Stimulated activated CD8-positive, alpha-beta memory T cell treated with anti-CD3 and anti-CD28 coated beads, Interleukin-4, amount 100 ng/mL, for 24 hours (primary cell): ENCODE data around the gene MYLK4.

Source experiments
- DNase-seq: peaks from one replicate; pipeline ENCODE4 v3.0.0-alpha.2; 2020; ENCODE audit warnings: low read depth

The MYLK4 gene

DNA sequence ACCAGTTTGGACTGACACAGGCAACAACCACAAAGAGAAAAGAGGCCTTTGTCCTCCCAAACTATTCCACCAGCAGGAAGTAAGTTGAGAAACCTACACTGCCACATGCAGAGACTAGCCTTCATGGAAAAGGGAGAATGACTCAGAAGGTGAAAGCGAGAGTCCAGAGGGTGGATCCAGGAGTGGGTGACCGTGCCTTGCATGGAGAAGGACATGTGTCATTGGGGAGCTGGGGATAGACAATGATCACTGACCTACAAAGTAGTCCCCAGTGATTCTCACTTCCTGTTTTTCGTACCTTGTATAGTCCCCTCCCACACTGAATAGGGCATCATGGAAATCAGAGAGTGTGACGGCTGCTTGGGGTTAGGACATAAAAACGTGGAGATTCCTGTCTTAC, 91.9 kb downstream of the MYLK4 start:
- DNase-seq: no peak

DNA sequence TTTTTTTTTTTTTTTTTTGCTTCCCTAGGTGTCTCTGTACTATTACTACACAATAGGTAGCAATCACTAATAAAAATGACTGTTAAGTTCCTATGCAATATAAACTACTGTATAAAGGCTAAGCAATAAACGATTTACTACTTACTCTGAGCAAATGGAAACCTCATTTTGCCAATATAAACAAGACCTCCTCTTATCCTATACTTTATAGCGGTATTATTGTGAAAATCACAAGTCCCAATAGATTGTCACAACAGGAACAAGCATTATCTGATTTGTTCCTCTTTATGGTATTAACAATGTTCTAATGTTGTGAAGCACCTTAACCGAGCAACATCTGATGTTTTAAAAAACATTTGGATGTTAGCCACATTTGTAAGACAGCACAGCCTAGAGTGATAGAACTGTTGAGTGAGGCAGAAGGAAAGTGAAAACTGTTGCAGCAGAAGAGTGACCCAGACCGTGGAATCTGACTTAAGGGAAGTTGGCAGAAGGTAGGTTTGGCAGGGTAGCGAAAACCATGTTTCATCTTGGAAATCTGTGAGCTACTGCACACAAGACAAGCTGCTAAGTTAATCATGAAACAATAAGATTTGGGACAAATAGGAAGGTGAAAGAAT, 94.2 kb downstream of the MYLK4 start:
- no peak for DNase-seq

DNA sequence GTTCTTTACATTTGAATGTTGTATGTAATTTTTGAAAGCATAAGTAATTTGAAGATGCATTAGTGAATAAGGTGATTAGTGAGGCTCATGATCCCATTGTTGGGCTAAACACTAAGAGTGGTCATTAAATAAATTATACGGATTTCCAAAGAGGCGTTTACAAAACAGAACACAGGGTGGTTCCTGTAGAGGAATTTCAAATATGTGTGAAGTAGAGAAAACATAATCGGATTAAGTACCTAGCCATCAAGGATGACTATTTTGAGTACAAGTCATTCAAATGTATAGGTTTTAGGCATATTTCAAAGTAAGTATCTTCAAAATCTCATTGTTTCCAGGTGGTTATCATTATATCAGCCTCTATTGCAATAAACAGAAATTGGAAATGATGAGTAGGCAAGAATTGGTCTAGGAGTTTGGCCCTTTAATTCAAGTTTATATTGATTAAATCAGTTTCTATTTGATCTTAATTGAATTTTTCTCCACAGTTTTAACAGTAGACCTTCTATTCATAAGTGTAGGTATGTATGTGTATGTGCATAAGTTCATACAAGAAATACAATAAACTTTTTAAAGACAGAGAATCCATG, 94.8 kb downstream of the MYLK4 start:
- DNase-seq: no peak

DNA sequence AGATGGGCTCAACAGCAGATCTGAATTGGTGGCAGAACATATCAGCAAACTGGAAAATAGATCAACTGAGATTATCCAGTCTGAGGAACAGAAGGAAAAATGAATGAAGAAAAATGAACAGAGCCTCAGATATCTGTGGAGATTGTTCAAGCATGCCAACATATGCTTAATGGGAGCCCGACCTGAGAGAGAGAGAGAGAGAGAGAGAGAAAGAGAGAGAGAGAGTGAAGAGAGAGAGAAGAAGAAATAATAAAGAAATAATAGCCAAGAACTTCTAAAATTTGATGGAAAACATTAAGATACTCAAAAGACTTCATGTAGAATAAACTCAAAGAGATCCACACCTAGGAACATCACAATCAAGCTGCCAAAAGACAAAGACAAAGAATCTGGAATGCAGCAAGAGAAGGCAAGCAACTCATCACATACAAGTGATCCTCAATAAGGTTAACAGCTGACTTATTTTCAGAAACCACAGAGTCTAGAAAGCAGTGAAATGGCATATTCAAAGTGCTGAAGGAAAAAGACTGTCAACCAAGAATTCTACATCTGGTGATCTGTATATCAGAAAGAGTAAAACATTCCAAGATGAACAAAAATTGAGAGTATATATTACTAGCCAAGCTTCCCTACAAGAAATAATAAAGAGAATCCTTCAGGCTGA, 97.2 kb downstream of the MYLK4 start:
- DNase-seq: no peak

DNA sequence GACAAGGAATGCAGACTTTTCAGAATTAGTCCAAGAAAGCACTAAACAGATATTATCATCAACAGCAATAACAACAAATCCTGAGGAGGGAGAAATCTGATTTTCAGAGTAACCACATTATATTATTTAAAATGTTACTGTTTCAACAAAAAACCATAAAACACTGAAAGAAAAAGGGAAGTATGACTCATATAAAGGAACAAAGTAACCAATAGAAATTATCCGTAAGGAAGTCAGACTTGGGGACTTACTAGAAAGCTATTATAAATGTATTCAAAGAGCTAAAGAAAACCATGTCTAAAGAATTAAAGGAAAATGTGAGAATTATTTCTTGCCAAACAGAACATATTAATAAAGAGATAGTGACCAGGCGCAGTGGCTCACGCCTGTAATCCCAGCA, 98.1 kb downstream of the MYLK4 start:
- no peak for DNase-seq

DNA sequence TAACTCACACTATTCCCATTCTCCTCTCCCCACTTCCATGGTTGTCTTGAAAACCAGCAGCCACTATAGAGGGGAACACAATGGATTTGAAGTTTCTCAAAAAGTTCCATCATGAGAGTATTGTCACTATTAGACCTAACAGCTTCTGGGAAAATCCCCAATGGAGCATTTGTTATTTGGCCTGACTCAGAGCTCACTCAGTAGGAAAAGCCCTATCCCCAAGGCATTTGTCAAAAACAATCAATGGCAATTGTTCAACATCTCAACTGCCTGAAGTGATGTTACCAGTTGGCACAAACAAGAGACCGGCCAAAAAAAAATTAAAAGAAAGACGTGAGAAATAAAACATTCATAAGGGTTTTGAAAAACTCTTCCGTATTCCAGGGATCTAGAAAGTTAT, 98.8 kb downstream of the MYLK4 start:
- no peak for DNase-seq

DNA sequence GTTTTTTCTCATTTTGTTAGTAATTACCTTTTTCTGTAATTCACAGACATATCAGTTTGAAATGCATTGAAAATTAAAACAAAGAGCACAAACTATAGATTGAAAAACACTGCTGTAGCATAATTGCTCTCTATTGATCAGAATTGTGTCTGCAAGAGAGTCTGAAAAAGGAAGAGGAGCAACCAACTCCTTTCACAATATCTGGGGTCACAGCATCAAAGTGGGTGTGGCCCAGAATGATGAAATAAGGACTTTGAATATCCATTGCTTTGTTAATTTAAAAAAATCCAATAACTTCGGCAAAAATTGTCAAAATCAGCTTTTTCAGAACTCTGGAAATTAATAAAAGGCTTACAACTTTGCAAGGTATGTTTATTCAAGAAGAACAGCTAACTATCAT, 99.2 kb downstream of the MYLK4 start:
- DNase-seq: no peak

DNA sequence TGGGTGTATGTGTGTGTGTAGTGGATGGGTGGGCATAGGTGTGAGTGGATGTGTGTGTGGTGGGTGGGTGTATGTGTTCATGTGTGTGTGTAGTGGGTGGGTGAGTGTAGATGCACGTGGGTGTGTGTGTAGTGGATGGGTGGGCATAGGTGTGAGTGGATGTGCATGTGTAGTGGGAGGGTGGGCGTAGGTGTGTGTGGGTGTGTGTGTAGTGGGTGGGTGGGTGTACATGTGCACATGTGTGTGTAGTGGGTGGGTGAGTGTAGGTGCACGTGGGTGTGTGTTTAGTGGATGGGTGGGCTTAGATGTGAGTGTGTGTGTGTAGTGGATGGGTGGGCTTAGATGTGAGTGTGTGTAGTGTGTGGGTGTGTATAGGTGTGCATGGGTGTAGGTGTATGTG, 104.4 kb downstream of the MYLK4 start:
- DNase-seq: no peak

DNA sequence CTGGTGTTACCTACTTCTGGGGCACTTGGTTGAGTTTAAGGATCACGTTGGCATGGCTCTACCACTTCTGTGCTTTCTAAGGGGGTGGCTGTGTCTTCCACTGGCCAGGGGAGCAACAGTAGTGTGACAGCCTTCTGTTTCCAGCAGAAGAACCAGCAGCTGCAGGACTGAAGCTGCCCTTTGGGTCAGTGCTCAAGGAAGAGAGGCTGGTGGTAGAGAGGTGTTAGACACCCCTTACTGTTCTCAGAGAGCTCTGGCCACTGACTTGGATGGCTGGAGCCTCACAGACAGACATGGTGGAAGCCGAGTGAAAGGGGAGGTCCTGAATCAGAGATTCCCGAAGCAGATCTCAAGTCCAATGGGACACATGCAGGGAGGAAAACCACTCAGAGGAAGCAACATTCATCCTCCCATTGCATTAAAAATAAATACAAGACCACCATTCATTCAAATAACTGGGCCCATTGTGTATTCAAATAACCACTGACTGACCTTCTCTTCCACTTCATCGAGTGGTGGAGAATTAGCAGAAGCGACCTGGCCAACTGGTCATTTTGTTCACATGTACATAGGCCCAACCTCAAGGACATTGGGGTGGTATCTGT, 106.7 kb downstream of the MYLK4 start:
- DNase-seq: no peak

DNA sequence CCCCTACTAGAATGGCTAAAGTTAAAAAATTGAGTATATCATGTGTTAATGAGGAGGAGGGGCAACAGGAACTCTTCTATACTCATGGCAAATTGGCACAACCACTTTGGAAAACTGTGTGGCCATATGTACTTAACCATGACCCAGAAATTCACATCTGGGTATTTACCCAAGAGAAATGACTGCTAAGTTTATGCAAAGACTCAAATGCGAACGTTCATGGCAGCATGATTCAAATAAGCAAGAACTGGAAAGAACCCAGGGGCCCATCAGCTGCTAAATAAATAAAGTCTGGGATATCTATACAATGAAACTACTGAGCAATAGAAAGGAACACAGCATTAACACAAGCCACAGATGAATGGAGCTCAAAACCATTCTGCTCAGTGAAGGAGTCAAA, 107.6 kb downstream of the MYLK4 start:
- DNase-seq: no peak

DNA sequence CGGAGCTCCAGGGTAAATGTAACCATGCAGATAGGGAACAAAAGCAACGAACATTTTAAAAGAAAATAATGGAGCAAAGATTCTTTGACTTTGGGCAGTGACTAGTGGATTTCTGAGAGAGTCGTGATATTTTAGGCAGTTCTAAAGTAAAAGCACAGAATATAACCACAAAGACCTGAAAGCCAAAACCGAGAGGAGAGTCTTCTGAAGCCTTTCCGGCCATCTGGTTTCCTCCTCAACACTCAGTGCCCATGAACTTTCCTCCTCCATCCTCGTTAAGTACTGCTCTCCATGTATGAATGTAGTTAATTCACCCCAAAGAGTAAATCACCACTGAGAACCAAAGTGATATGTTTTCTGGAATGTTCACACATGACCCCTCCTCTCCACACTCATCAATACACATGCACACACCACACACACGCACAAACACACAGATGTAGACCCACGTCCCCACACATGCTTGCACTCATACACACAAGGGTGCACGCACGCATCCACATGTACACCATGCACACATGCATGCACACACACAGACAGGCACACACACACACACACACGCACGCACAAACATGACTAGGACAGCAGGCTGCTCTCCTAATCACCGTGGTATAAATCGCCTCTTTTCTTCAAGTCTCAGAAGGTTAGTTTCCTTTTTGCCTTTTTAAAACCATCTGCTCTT, 109.5 kb downstream of the MYLK4 start:
- DNase-seq: no peak

DNA sequence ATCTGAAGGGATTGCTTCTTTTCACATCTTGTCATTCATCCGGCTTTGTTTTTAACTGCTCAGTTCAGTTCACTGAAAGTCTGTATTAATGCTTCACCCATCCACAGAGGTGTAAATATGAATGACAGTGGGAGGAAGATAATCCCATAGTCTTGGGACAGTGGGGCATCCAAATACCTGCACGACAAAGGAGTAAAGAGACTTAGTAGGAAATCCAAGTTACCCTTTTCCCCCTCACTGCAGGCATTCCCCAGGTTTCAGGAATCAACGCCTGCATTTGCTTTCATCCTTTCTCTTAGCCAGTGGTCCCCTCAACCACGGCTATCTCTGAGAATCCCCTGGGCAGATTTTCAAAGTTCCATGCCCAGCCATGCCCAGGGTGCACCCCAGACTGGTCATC, 110.2 kb downstream of the MYLK4 start:
- no peak for DNase-seq

DNA sequence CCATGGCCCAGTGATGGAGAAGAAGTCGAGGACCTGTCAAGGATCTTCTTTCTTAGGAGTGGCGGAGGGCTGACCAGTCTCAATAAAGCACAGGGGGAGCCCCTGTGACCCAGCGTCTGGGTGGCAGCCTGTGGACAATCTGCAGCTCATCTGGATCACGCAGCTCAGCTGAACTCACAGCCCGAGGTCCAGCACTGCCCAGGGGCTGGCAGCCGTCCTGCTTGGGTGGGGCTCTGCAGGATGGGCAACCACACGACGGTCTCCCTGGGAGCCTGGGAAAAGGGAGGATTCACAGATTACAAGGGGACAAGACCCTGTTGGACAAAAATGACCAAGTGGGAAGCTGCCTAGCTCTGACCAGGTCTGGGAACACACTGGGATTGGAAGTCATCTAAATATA, 110.8 kb downstream of the MYLK4 start:
- no peak for DNase-seq

DNA sequence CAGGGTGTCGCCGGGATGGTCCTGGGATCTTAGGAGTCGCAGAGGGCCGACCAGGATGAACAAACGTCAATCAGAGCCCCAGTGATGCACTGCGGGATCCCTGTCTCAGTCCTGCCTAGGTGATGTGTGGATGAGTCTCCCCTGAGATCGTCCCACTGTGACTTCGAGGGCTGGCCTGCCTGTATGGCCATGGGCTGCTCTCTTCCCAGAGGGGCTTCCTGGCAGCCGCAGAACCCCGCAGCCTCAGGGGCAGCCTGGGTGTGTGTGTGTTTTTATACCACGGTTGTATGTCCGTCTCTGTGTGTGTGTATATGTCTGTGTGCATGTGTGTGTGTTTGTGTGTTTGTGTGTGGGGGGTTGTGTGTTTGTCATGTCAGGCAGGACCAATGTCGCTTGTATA, 111.6 kb downstream of the MYLK4 start:
- no peak for DNase-seq

DNA sequence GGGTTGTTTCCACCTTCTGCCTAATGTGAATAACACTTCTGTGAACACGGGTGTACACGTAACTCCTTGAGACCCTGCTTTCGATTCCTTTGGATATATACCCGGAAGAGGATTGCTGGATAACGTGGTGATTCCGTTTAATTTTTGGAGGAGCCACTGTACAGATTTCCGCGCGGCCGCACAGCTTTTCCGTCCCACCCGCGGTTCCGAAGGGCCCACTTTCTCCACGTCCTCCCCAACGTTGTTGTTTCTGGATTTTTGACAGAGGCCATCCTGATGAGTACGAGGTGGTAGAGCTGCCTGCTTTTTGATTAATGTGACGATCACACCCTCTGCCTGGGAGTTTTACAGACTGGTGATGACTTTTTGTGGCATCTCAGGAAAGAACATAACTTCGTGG, 114.0 kb downstream of the MYLK4 start:
- no peak for DNase-seq

DNA sequence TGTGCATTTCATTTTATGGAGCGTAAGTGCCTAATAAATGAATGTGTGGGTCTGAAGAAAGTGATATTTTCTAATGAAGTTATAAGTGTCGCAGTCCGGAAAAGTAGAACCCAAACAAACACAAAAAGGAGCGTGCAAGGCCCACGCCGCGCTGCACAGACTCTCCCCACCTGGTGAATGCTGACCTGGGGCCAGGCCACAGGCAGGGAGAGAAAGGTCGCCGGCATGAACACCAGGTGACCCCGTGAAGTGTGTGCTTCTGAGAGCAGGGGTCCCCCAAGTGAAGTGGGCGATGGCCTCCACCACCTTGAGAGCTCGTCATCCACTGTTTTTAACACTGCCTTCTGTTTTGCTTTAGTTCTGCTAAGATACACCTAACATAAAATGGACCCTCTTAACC, 114.8 kb downstream of the MYLK4 start:
- no peak for DNase-seq

DNA sequence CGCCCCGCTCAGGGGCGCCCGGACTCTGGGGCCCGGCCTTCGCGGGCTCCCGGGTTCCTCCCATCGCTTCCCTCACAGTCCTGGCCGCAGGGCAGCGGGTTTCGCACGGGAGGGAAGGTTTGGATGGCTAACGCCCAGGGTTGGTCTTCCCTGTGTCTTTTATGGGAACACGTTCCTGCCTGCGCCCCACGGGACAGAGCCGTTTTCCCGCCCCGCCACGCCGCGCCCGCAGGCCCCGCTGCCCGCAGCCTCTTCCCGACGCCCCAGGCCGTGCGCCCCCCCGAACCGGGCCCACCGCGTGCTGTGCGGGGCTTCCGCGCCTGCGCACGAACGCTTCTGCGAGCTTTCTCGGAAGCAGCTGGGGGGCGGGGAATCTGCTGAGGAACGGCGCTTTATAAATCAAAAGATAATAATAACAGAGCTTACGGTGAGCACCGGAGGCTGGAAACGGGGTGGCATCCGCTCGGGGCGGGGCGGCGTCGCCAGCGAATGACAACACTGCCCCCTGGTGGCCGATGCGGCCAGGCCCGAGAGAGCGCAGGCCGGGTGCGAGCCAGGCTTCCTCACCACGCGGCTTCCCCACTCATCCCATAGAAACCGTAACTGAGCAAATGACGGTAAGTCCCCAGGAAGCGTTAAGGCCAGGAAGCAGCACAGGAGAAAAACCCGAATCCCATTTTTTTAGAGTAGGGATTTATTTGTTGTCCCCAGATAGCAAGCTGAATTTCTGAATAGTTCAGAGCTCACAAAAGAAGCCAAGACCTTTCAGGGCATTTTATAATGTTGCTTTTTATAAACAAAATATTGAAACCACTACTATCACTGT, 116.4 kb downstream of the MYLK4 start:
- DNase-seq: peak; percentile 67

DNA sequence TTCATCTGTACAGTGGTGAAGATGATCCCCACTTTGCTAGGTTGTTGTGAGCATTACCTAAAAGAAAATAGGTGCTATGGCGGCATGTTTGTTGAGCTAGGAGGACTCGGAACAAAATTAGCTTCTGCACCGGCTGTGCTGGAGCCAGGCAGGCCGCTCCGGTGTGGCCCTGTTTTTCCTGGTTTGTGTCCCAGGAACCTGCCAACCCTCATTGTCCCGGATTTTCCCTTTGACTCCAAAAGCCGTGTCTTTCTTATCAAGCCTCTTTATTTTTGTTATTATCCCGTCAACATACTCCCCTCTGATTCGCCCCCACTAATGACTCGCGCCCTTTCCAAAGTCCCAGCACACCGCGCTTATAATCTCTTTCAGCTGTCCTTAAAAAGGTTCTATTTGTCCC, 117.0 kb downstream of the MYLK4 start:
- no peak for DNase-seq

DNA sequence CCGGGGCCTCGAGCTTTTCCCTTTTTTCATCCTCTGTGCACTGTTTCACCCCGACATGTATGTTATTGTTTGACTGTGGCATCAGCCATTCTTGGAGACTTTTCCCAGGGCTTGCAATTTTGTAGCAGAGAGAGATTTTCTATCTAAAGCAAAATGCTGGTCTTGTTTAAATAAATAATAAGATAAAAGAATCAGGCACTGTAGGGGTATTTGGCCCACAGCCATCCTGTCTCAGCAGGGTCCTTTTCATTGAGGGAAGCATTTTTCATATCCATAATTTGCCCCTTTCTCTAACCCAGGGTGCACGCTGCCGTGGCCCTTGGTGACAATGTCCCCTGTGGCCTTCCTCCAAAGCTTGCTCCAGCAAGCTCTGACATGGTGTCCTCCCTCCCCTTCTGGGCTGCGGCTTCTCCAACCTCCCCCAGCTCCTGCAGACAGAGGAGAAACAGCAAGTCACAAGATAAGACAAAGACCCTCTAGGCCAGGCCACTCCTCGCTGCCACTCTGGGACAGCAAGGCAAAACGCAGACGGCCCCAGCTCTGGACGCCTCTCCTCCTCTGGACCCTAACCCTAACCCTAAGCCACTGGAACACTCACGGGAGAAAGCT, 117.6 kb downstream of the MYLK4 start:
- DNase-seq: no peak

DNA sequence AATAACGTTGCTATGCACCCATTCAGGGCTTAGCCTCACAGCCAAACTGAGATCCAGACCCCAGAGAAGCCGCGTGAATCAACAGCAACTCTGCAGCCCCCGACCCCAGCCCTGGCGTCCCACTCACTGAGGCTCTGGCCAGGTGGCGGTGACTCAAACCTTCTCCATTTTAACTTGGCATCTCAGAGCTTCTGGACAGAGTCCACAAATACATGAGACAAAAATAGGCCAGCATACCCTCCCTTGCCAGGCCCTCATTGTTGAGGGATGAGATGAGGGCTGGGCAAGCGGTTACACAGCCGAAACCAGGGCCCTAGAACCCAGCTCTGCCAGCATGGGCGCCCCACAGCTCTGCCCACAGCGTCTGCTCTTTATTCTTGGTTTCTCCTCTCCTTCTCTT, 118.4 kb downstream of the MYLK4 start:
- no peak for DNase-seq

DNA sequence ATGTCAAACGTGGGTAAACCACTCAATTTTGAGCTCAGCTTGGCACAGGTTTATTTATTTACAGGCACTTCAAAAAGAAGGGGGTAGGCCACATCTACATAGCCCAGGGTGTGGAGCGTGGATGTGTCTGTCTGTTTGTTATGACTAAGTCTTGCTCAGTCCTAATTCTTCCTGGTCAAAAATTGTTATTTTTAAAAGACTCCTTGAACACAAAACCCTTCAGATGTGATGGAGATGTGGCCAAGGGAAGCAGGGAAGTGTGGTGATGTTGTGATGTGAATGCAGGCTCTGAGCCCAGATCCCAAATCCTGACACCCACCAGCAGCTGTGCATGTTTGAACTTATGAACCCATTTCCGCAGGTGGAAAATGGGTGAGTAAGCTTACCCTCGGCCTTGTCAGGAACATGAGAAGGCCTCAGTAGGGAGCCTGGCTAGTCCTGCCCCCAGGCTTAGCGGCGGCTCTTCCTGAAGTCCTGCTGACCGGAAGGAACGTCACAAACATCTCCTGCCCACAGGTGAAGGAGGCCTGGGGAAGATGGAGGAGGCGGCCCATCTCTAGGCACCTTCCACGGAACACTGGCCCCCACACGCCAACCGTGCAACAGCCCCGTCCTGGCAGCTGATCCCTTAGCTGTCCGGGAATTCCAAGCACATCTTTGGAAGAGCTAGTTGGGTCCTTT, 119.7 kb downstream of the MYLK4 start:
- no peak for DNase-seq
